ENCODE data around the gene SLC35A2.

DNA sequence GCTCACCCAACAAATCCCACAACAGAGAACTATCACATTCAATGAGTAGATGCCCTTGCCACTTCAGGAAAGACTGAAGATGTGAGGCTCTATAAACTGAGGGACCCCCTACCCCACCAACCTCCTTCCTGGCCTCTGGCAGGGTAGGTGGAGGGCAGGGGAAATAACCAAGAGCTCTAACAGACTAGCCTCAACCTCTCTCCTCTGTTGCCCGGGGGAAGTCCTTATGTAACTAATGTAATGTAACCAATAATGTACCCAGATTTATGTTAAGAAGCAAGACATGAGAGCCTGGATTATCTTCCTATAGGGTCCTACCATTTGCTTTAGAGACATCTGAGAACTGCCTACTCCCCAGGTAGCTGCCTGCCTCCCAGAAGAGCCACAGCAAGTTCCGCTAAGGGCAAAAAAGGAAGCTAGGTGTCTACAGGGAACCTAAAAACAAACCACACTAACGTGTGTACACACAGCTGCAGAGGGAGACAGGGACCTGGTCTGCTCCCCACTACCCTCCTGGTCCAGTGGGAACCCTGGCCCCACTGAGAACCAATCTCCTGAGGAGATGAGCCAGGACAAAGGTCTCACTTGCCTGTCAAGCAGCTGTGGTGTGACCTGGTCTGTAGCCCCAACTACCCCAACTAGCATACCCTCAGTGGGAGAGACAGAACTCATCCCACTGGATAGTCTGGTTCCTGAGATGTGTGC, 28.2 kb upstream of the SLC35A2 start:
- TF ChIP-seq, protein P1, sequence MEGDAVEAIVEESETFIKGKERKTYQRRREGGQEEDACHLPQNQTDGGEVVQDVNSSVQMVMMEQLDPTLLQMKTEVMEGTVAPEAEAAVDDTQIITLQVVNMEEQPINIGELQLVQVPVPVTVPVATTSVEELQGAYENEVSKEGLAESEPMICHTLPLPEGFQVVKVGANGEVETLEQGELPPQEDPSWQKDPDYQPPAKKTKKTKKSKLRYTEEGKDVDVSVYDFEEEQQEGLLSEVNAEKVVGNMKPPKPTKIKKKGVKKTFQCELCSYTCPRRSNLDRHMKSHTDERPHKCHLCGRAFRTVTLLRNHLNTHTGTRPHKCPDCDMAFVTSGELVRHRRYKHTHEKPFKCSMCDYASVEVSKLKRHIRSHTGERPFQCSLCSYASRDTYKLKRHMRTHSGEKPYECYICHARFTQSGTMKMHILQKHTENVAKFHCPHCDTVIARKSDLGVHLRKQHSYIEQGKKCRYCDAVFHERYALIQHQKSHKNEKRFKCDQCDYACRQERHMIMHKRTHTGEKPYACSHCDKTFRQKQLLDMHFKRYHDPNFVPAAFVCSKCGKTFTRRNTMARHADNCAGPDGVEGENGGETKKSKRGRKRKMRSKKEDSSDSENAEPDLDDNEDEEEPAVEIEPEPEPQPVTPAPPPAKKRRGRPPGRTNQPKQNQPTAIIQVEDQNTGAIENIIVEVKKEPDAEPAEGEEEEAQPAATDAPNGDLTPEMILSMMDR (IDR thresholded peaks at IDR 0.05 in 2 of 3, conservative IDR thresholded peaks at IDR 0.05 in 1 of 3; ENCODE audit: borderline replicate concordance in 1 of 3, insufficient read depth in 1 of 3, low read depth in 2 of 3, low read length in 2 of 3), result no peak
- TF ChIP-seq ZNF274 (IDR thresholded peaks at IDR 0.05; ENCODE audit: low read depth, low read length) (no peak), YY1 (IDR thresholded peaks at IDR 0.05; ENCODE audit: extremely low read depth, insufficient replicate concordance, low read depth, low read length) (no peak), SIN3A (IDR thresholded peaks at IDR 0.05; ENCODE audit: low read depth) (no peak), CEBPB (IDR thresholded peaks at IDR 0.05; ENCODE audit: low read depth) (no peak), EZH2phosphoT487 (IDR thresholded peaks at IDR 0.05; ENCODE audit: borderline replicate concordance) (no peak), EZH2 (IDR thresholded peaks at IDR 0.05) (no peak), POLR2AphosphoS5 (IDR thresholded peaks at IDR 0.05; ENCODE audit: low read depth, low read length) (no peak), JUND (IDR thresholded peaks at IDR 0.05) (no peak)
